Neuronal stem cell (in vitro differentiated cells): ENCODE results near the gene LNX2.

Source experiments
- DNase-seq: peaks from one replicate; pipeline ENCODE4 v3.0.0-alpha.2; 2013; ENCODE audit warnings: low spot score
- H2AFZ ChIP-seq: one replicate; pipeline ENCODE4 v1.6.1; 2013; ENCODE audit warnings: mild to moderate bottlenecking, low read length, inconsistent platforms
- H2AK5ac ChIP-seq: 2 replicates; pipeline ENCODE4 v1.6.1; 2013; ENCODE audit warnings: low read depth, mild to moderate bottlenecking, inconsistent platforms, low read length, moderate library complexity, mixed read lengths
- H2BK120ac ChIP-seq: 2 replicates; pipeline ENCODE4 v1.6.1; 2013; ENCODE audit warnings: low read depth, mild to moderate bottlenecking, inconsistent platforms, low read length, moderate library complexity, mixed read lengths
- H2BK12ac ChIP-seq: one replicate; pipeline ENCODE4 v1.6.1; 2013; ENCODE audit warnings: low read length, inconsistent platforms
- H2BK15ac ChIP-seq: 2 replicates; pipeline ENCODE4 v1.6.1; 2013; ENCODE audit warnings: mild to moderate bottlenecking, low read length, inconsistent platforms, mixed read lengths
- H2BK5ac ChIP-seq: one replicate; pipeline ENCODE4 v1.6.1; 2013; ENCODE audit warnings: inconsistent platforms, mild to moderate bottlenecking, low read length, moderate library complexity
- H3K14ac ChIP-seq: one replicate; pipeline ENCODE4 v1.6.1; 2013; ENCODE audit warnings: low read length, inconsistent platforms
- H3K18ac ChIP-seq: 2 replicates; pipeline ENCODE4 v1.6.1; 2013; ENCODE audit warnings: low read length, inconsistent platforms
- H3K23ac ChIP-seq: 2 replicates; pipeline ENCODE4 v1.6.1; 2013; ENCODE audit warnings: low read depth, mild to moderate bottlenecking, mixed read lengths, low read length, inconsistent platforms; ENCODE audit not compliant: poor library complexity
- H3K27ac ChIP-seq: replicated peaks from 3 replicates; pipeline ENCODE4 v1.5.1; 2013; ENCODE audit warnings: low read length, inconsistent platforms
- H3K27me3 ChIP-seq, 3 experiments: 2 replicates each; pipeline ENCODE4 v1.6.1; 2013; ENCODE audit warnings: low read length in 3 of 3, mild to moderate bottlenecking in 2 of 3, inconsistent platforms in 1 of 3, low read depth in 1 of 3, mixed read lengths in 1 of 3, moderate library complexity in 1 of 3; ENCODE audit not compliant: control insufficient read depth in 3 of 3, insufficient read depth in 3 of 3
- H3K36me3 ChIP-seq, 2 donors: replicated peaks in 1 of 2; 2 replicates each; pipeline ENCODE4 v1.6.1; 2013; ENCODE audit warnings: low read length in 2 of 2; ENCODE audit not compliant: control insufficient read depth in 2 of 2, insufficient read depth in 2 of 2
- H3K4ac ChIP-seq: 2 replicates; pipeline ENCODE4 v1.6.1; 2013; ENCODE audit warnings: inconsistent platforms, mild to moderate bottlenecking, low read length, moderate library complexity
- H3K4me1 ChIP-seq, 2 donors: 1 replicate in 1 of 2; 2 replicates in 1 of 2; pipeline ENCODE4 v1.6.1; 2013; ENCODE audit warnings: low read length in 2 of 2, low read depth in 1 of 2; ENCODE audit not compliant: control insufficient read depth in 2 of 2, insufficient read depth in 1 of 2
- H3K4me2 ChIP-seq: one replicate; pipeline ENCODE4 v1.6.1; 2013; ENCODE audit warnings: mild to moderate bottlenecking, low read length, inconsistent platforms; ENCODE audit not compliant: insufficient read depth, poor library complexity, severe bottlenecking
- H3K4me3 ChIP-seq, 2 donors: 2 replicates each; pipeline ENCODE4 v1.5.1; 2013; ENCODE audit warnings: low read length in 2 of 2, mild to moderate bottlenecking in 2 of 2, inconsistent platforms in 1 of 2, moderate library complexity in 1 of 2
- H3K79me1 ChIP-seq: one replicate; pipeline ENCODE4 v1.6.1; 2013; ENCODE audit warnings: low read depth, mild to moderate bottlenecking, inconsistent platforms, low read length, moderate library complexity
- H3K9ac ChIP-seq: one replicate; pipeline ENCODE4 v1.6.1; 2013; ENCODE audit warnings: mild to moderate bottlenecking, low read depth, low read length, inconsistent platforms; ENCODE audit not compliant: poor library complexity
- H3K9me3 ChIP-seq, 2 donors: replicated peaks in 1 of 2; 2 replicates each; pipeline versions ENCODE3 to v1.6.1; 2013; ENCODE audit warnings: low read length in 2 of 2, mild to moderate bottlenecking in 2 of 2, inconsistent platforms in 1 of 2, low read depth in 1 of 2, mixed read lengths in 1 of 2, moderate library complexity in 1 of 2; ENCODE audit not compliant: control insufficient read depth in 2 of 2, insufficient read depth in 1 of 2
- H4K8ac ChIP-seq: one replicate; pipeline ENCODE4 v1.6.1; 2013; ENCODE audit warnings: low read depth, mild to moderate bottlenecking, inconsistent platforms, low read length, moderate library complexity
- H4K91ac ChIP-seq: one replicate; pipeline ENCODE4 v1.6.1; 2013; ENCODE audit warnings: low read length, low read depth, mild to moderate bottlenecking, inconsistent platforms; ENCODE audit not compliant: poor library complexity
- WGBS, 2 donors: extraction: QIAGEN DNeasy Blood & Tissue Kit; methylation state at CpG; one replicate each; pipeline ENCODE4 v1.1.7; 2013; ENCODE audit warnings: missing lambda C conversion rate in 2 of 2, mixed read lengths in 1 of 2; ENCODE audit not compliant: insufficient read length in 2 of 2, insufficient replicate concordance in 1 of 2; ENCODE audit errors: extremely low coverage in 2 of 2; 5-methylcytosine and 5-hydroxymethylcytosine counted together

Gene LNX2

GRCh38 chr13:27627380-27627779 lies 7.1 kb upstream of the LNX2 start:
- no peak overlapping the region for H3K27ac ChIP-seq
- H3K18ac ChIP-seq = no peak overlapping the region
- peaks cover 3 to 5% of the 10 kb centered on the region in 2 donors for H3K4me1 ChIP-seq
- no CpG with 5 or more reads among the region's 3 CpGs for WGBS, 2 donors
- H2BK12ac ChIP-seq = no peak overlapping the region
- no peak overlapping the region for H2AK5ac ChIP-seq
- H2BK5ac ChIP-seq = no peak overlapping the region
- H3K9ac ChIP-seq = no peak overlapping the region
- H2BK120ac ChIP-seq = no peak overlapping the region
- H3K23ac ChIP-seq = no peak overlapping the region
- H2BK15ac ChIP-seq = no peak overlapping the region
- H3K4me2 ChIP-seq = no peak overlapping the region
- peaks cover 11 to 65% of the 10 kb centered on the region in 2 donors for H3K36me3 ChIP-seq
- no peak overlapping the region for H3K4ac ChIP-seq
- H3K79me1 ChIP-seq = peaks cover 6% of the 10 kb centered on the region
- no peak overlapping the region for H3K14ac ChIP-seq
- H2AFZ ChIP-seq = no peak overlapping the region
- no peak for DNase-seq
- H3K9me3 ChIP-seq = peaks cover 0 to 8% of the 10 kb centered on the region in 2 donors
- no peak overlapping the region for H4K91ac ChIP-seq
- H4K8ac ChIP-seq = no peak overlapping the region
- no peak overlapping the region for H3K4me3 ChIP-seq
- no peaks in the 10 kb centered on the region for H3K27me3 ChIP-seq

GRCh38 chr13:27625839-27626238 lies 5.5 kb upstream of the LNX2 start:
- H3K4ac ChIP-seq = no peak overlapping the region
- H3K36me3 ChIP-seq = peaks cover 9 to 50% of the 10 kb centered on the region in 2 donors
- no peak overlapping the region for H3K23ac ChIP-seq
- H3K79me1 ChIP-seq = peaks cover 6% of the 10 kb centered on the region
- H4K91ac ChIP-seq = no peak overlapping the region
- H2AK5ac ChIP-seq = no peak overlapping the region
- no peak overlapping the region for H2AFZ ChIP-seq
- no peak overlapping the region for H2BK15ac ChIP-seq
- H3K14ac ChIP-seq = no peak overlapping the region
- no peak overlapping the region for H3K4me2 ChIP-seq
- no peak overlapping the region for H2BK12ac ChIP-seq
- peaks cover 0 to 8% of the 10 kb centered on the region in 2 donors for H3K9me3 ChIP-seq
- H3K4me1 ChIP-seq = peaks cover 3 to 5% of the 10 kb centered on the region in 2 donors
- no peak overlapping the region for H3K27ac ChIP-seq
- no peak for DNase-seq
- H3K9ac ChIP-seq = no peak overlapping the region
- H2BK5ac ChIP-seq = no peak overlapping the region
- WGBS, 2 donors = no CpG with 5 or more reads among the region's 2 CpGs
- no peak overlapping the region for H3K18ac ChIP-seq
- no peaks in the 10 kb centered on the region for H3K27me3 ChIP-seq
- H2BK120ac ChIP-seq = no peak overlapping the region
- H3K4me3 ChIP-seq = no peak overlapping the region
- H4K8ac ChIP-seq = no peak overlapping the region

- Histone ChIP-seq H3K4me1 (peaks cover 4 to 5% of the 10 kb centered on the region in 2 donors), H2BK5ac (no peak overlapping the region), H3K23ac (no peak overlapping the region), H3K4me2 (no peak overlapping the region), H3K79me1 (peaks cover 4% of the 10 kb centered on the region), H3K9me3 (peaks cover 0 to 8% of the 10 kb centered on the region in 2 donors), H2BK15ac (no peak overlapping the region), H3K27me3 (no peaks in the 10 kb centered on the region), H2AK5ac (no peak overlapping the region), H3K36me3 (peaks cover 9 to 46% of the 10 kb centered on the region in 2 donors), H3K4me3 (no peak overlapping the region), H2BK12ac (no peak overlapping the region), H3K18ac (no peak overlapping the region), H3K27ac (no peak overlapping the region), H3K14ac (no peak overlapping the region), H2AFZ (no peak overlapping the region), H2BK120ac (no peak overlapping the region), H4K91ac (no peak overlapping the region), H3K9ac (no peak overlapping the region), H3K4ac (no peak overlapping the region), H4K8ac (no peak overlapping the region)
- DNase-seq = no peak
- WGBS, 2 donors = no CpG with 5 or more reads among the region's 3 CpGs
Measured at GRCh38 chr13:27624071-27624470, 3.7 kb upstream of the LNX2 start.

GRCh38 chr13:27622881-27623280 lies 2.6 kb upstream of the LNX2 start:
- Histone ChIP-seq H4K91ac (no peak overlapping the region), H3K4me1 (peaks cover 6 to 10% of the 10 kb centered on the region in 2 donors), H2AFZ (no peak overlapping the region), H3K9ac (no peak overlapping the region), H2BK12ac (no peak overlapping the region), H3K27me3 (no peaks in the 10 kb centered on the region), H4K8ac (no peak overlapping the region), H3K27ac (no peak overlapping the region), H3K9me3 (peaks cover 0 to 8% of the 10 kb centered on the region in 2 donors), H3K18ac (no peak overlapping the region), H2AK5ac (no peak overlapping the region), H2BK5ac (no peak overlapping the region), H3K4me3 (peak overlapping the region in 1 of 2 donors; percentile 99), H3K4ac (no peak overlapping the region), H3K14ac (no peak overlapping the region), H3K79me1 (peaks cover 4% of the 10 kb centered on the region), H2BK120ac (no peak overlapping the region), H3K4me2 (no peak overlapping the region), H3K36me3 (peaks cover 9 to 40% of the 10 kb centered on the region in 2 donors), H3K23ac (no peak overlapping the region), H2BK15ac (no peak overlapping the region)
- DNase-seq = no peak
- WGBS, 2 donors = no CpG with 5 or more reads among the region's 7 CpGs
